H7 (cell line): Measurements from ENCODE around the gene DBN1. TPM values are rescaled to one million over a fixed set of nuclear protein-coding genes. Genes with fewer than 3 reads are reported as not detected.

Experiments used
- DNase-seq: peaks from one replicate; pipeline ENCODE4 v3.0.0; 2012
- H3K27me3 ChIP-seq: 2 replicates; pipeline ENCODE4 v1.6.0; 2011; ENCODE audit warnings: mild to moderate bottlenecking, low read length; ENCODE audit not compliant: control insufficient read depth, insufficient read depth
- H3K36me3 ChIP-seq: replicated peaks from 2 replicates; pipeline ENCODE4 v1.5.1; 2011; ENCODE audit warnings: low read length; ENCODE audit not compliant: control insufficient read depth, insufficient read depth
- H3K4me3 ChIP-seq: 2 replicates; pipeline ENCODE4 v1.5.1; 2011; ENCODE audit warnings: low read depth, mild to moderate bottlenecking, control low read depth, low read length, moderate library complexity; ENCODE audit not compliant: insufficient read depth
- total RNA-seq: library from RNA; depleted of rRNA; stranded (reverse); fragments of >200 nt; shearing (Covaris generic); gene quantifications from 2 replicates; pipeline ENCODE4 v1.2.3, GENCODE V29; 2014; rRNA removed

The DBN1 gene
- 165 and 216 TPM in 2 replicates for total RNA-seq

GRCh38 chr5:177473443-177474001, at the start of gene DBN1:
TSS of gene DBN1 (minus strand) at chr5:177473634. CDS start at chr5:177473521, 113 bp downstream.
- peak; percentile 100 for DNase-seq
- peak within 1 kb of the TSS; percentile 81 for H3K4me3 ChIP-seq
- H3K27me3 ChIP-seq, result no peaks in the 10 kb centered on the region

DNA sequence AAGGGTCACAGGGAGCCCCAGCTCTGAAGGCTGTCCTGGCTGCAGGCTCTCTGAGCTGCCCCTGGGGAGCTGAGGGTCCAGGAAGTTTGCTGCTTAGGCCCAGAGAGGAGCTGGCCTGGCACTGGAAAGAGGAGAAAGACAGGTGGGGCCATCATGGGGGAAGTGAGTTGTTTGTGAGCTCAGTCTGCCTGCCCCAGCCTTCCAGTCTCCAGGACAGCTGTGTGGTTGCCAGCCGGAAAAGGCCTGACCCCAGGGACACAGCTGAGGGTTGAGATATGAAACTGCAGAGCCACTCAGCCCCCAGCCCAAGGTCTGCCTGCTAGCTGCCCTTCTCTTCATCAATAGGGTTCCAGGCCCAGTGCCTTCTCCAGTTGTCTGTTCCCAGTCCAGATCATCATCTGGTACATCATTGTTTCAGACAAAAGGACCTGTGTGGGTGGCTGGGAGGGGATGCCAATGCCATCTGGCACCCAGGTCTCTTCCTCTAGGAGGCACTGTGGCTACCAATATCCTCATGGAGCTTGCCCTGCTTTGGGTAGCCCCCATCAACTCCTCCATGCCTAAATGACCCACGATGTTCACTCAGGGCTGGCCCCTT, 47.6 kb upstream of the DBN1 start:
- peaks cover 35% of the 10 kb centered on the region for H3K36me3 ChIP-seq
- H3K27me3 ChIP-seq, result no peaks in the 10 kb centered on the region
- no peak for DNase-seq
- H3K4me3 ChIP-seq, result no peak overlapping the region

More at GRCh38 chr5:177473443-177474001, at the start of gene DBN1:
- H3K36me3 ChIP-seq, result peaks cover 18% of the 10 kb centered on the region

- Histone ChIP-seq H3K36me3 (peaks cover 36% of the 10 kb centered on the region), H3K27me3 (no peaks in the 10 kb centered on the region), H3K4me3 (no peak overlapping the region)
- DNase-seq, result no peak
Observed at GRCh38 chr5:177520271-177520670, 46.8 kb upstream of the DBN1 start.

DNA sequence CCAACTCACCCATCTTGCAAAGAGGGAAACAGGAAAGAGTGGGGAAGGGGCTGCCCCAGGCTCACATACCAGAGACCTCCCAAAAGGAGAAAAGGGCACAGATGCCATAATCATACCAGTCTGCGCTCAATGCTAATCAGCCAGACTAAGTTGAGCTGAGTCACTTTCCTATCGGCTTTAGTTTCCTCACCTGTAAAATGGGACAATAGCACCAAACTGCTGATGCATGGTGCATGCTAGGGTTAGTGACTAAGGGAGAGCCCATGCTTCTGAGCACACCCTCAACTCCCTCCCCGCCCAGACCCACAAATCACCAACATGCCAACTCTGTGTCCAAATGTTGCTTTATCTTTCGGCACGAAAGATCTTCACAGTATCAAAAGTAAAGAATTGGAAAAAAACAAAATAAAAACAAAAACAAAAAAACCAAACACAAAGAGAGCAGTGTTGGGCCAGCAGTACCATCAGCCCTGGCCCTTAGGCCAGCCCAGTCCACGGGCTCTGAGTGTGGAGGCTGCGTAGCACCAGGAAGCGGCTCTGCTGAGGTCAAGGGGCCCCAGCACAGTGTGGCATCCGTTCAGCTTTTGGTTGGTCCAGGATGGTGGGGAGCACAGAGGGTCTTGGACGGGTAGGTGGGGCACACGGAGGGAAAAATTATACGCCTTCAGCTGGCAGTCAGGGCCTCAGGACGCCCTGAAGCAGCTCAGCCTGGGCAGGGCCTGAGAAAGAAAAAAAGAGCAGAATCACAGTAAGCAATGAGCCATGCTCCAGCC, 46.2 kb upstream of the DBN1 start:
- H3K4me3 ChIP-seq, result no peak overlapping the region
- DNase-seq, result no peak
- peaks cover 38% of the 10 kb centered on the region for H3K36me3 ChIP-seq
- H3K27me3 ChIP-seq, result no peaks in the 10 kb centered on the region

GRCh38 chr5:177516601-177517568, 43.5 kb upstream of the DBN1 start, which contains the start of gene DDX41:
TSS of gene DDX41 (minus strand) at chr5:177516961. CDS start at chr5:177516945, 16 bp downstream.
- H3K36me3 ChIP-seq, result peaks cover 50% of the 10 kb centered on the region
- no peaks in the 10 kb centered on the region for H3K27me3 ChIP-seq
- peak within 1 kb of the TSS; percentile 100 for H3K4me3 ChIP-seq
- peak; percentile 99 for DNase-seq

DNA sequence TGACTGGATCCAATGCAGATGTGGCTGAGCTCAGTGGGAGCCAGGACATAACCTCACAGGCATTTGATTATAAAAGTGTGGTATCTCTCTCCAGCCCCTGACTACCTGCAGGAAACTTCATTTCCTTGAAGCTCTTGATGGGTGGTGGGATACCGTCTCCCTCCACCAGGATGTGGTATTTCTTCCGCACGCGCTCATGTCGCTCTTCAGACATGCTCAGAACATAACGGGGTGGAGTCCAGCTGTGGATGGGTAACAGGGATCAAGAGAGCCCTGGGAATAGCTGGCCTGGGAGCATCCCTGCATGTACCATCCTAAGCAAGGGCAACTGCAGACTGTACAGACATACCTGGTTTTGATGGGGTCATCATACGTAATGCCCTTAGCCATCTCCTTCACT, 42.1 kb upstream of the DBN1 start:
- Histone ChIP-seq H3K27me3 (no peaks in the 10 kb centered on the region), H3K4me3 (no peak overlapping the region), H3K36me3 (peaks cover 46% of the 10 kb centered on the region)
- no peak for DNase-seq

DNA sequence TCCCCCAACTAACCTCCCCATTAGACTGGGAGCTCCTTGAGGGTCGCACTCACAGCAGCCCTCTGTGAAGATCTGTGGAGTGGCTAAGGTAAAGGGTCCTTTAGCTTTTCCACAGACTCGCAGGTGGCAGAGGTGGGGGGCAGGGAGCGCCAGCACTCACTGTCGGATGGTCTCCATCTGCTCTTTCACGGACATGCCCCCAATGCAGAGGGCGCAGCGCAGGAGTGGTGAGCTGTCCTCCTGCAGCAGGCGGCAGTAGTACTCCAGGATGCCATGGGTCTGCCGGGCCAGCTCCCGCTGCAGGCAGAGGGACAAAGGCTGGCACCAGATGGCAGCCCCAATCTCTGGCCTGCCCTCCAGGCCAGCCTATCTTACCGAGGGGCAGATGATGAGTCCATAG, 41.1 kb upstream of the DBN1 start:
- Histone ChIP-seq H3K36me3 (peaks cover 40% of the 10 kb centered on the region), H3K4me3 (no peak overlapping the region), H3K27me3 (no peaks in the 10 kb centered on the region)
- DNase-seq, result no peak

- Histone ChIP-seq H3K4me3 (no peak overlapping the region), H3K27me3 (no peaks in the 10 kb centered on the region), H3K36me3 (peaks cover 38% of the 10 kb centered on the region)
- DNase-seq, result no peak
Observed at GRCh38 chr5:177513500-177513899, 40.1 kb upstream of the DBN1 start.

DNA sequence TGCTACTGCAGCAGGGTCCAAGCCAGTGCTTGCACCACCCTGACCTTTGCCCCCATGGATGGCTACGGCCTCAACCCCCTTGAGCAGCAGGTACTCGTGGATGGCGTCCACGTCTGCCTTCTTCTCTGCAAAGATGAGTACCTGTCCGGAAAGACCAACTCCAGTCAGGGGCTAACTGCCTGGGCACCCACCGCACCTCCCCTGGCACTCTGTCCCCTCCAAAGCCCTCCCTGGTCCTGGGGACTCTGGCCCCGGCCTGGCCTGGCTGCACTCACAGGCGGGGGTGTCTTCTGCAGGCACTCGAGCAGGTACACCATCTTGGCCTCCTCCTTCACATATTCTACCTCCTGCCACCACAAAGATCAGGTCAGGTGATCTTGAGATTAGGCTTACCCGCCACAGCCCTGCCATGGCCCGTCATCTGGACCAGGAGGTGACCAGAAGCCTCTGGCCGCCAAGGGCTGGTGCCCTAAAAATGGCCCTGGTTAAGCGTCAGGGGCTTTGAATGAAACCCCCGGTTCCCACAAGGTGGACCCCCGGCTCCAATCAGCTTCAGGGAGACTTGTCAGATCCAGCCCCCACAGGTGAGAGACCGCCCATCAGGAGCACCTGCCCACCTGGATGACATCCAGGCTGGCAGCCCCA, 39.4 kb upstream of the DBN1 start:
- Histone ChIP-seq H3K4me3 (no peak overlapping the region), H3K27me3 (no peaks in the 10 kb centered on the region), H3K36me3 (peaks cover 38% of the 10 kb centered on the region)
- no peak for DNase-seq

DNA sequence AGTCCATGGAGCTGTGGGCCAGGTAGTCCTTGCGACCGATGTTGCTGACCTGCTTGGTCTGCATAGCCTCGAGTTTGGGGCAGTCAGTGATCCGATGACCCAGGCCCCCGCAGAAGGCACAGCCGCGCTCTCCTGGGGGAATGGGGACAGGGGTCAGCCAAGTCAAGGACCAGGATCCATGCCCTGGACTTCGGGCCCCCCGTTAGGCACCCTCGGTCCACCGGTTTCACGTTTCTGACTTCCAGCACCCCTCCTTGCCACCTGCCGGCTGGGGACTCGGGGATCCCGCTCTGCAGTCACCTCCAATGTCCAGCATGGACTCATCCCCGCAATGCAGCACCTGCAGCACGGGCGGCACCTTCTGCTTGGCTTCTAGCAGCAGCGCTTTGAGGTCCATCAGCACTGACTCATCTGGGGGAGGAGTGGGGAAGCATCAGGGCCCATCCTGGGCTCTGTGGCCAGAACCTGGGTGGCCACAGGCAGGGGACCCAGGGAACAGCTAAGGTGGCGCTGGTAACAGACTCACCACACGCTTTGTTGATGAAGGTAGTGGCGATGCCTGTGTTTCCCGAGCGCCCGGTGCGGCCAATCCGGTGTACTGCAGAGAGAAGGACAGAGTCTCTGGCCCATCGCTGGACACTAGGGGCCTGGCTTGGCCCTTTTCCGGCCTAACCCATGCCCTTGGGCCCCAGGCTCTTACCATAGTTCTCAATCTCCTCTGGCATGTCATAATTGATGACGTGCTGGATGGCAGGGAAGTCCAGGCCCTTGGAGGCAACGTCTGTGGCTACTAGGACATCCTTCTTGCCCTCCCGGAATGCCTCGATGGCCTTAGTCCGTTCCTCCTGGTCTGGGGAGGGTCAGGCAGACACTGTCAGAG, 38.6 kb upstream of the DBN1 start:
- Histone ChIP-seq H3K27me3 (no peaks in the 10 kb centered on the region), H3K4me3 (no peak overlapping the region), H3K36me3 (peaks cover 38% of the 10 kb centered on the region)
- DNase-seq, result no peak

GRCh38 chr5:177511181-177511580, 37.7 kb upstream of the DBN1 start:
- DNase-seq, result no peak
- Histone ChIP-seq H3K4me3 (no peak overlapping the region), H3K27me3 (no peaks in the 10 kb centered on the region), H3K36me3 (peaks cover 38% of the 10 kb centered on the region)

DNA sequence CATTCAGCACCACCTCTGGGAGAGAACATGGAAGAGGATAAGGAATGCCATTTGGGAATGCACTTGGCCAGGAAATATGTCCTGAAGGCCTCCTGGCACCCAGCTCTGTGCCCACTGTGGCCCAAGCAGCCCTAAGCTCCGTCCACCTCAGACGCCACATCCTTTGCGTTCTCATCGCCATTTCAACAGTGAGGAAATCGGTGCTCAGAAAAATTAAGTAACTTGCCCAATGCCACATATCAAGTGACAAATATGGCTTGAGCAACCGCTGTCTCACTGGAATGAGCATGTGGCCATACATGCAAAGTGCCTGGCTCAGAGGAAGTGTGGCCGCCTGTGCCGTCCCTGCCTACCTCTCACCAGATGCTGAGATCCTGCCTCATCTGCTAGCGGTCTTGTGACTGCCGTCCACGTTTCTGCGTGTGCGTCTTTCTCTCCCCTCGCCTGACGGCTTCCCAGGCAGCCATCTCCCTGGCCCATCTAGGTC, 37.2 kb upstream of the DBN1 start:
- peaks cover 34% of the 10 kb centered on the region for H3K36me3 ChIP-seq
- no peak for DNase-seq
- H3K4me3 ChIP-seq, result no peak overlapping the region
- H3K27me3 ChIP-seq, result no peaks in the 10 kb centered on the region

DNA sequence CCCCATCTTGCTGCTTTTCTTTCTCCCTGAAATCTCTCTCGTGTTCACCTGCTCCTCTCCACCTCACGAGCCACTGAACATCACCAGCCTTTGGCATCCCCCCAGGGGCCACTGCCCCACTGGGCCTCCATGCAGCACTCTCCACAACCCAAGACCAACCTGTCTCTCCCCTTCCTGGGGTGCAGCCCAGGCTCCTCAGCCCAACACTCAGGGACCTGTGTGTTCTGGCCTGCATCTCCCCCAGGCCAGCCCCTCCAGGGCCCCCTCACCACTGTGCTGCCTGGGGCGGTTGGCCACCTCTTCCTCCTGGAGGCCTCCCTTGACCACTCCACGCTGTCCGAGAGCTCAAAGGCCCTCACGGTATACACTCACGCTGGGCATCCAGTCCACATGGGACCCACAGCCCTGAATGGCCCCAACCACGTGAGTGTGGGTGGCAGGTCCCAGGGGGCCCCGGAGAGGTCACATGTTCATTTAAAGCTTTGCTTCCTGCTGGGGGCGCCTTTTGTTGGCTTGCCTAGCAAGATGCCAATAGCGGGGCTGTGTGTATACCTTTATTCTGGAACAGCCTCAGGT, 36.6 kb upstream of the DBN1 start:
- Histone ChIP-seq H3K4me3 (no peak overlapping the region), H3K27me3 (no peaks in the 10 kb centered on the region), H3K36me3 (peaks cover 30% of the 10 kb centered on the region)
- no peak for DNase-seq
